GM21423 (cell line): ENCODE measurements around the gene PRKCA.

Experiments
- ATAC-seq: cut with Tn5 transposase; IDR thresholded peaks from one replicate; pipeline ENCODE4 v1.9.1; 2021; ENCODE audit warnings: mild to moderate bottlenecking, moderate library complexity; ENCODE audit not compliant: unreplicated experiment

Gene PRKCA

GRCh38 chr17:66430846-66431795 lies 128.7 kb downstream of the PRKCA start:
- ATAC-seq: no peak

DNA sequence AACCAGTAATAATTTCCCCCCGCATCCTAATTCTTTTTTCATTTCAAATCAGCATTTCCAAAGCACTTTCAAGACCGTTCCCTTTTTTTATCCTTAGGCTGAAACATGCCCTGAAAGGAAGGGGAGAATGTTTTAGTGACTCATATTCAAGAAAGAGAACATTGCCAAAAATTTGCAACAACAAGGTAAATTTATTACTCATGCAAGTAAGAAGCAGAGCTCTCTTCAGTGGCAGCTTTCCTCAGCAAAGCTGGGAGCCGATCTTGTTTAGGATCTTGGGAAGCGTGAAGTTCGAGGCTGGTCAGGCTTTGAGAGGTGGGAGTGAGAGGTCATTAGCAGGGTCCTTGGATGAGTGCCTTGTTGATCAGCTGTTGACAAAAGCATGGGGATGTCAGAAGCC lies 129.5 kb downstream of the PRKCA start:
- ATAC-seq: no peak

DNA sequence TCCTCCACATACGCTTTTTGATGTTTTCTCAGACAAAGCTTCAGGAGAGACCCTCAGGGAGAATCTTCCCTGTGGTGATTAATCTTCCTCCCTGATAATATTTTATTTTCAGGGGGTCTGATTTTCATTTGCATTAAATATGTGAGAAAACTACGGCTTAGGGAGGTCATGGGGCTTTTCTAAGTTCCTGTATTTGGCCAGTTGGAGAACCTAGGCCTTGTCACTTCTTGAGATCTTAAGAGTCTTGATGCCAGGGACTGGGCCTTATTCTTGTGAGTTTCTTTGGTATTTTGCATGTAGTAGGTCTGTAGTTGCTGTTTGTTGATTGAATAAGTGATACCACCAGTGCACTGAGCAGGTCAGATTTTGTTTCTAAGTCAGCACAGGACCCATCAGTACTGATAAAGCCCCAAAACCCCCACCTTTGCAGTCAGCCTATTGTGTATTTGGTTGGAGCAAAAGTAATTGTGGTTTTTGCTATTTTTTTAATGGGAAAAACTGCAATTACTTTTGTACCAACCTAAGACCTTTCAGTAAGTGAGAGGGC lies 130.1 kb downstream of the PRKCA start:
- no peak for ATAC-seq

GRCh38 chr17:66432996-66433551 lies 130.7 kb downstream of the PRKCA start:
- ATAC-seq: no peak

DNA sequence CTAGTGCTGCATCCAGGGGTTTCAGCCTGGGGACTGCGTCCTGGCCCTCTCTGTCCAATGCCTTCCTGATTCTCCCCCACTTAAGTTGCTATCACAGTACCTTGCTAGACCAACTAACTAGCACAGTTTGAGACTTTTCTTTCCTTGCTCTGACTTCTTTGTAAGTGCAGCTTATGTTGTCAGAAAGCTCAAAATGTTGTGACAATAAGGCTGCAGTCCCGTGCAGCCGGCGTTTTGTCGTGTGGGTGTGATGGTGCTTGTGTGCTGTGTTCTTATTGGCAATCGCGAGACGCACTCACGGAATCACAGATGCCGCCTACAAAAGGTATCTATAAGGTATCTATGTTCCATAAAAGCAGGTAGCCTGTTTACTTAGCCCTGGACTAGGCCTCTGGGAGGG lies 132.8 kb downstream of the PRKCA start:
- ATAC-seq: no peak

- ATAC-seq: no peak
Observed at GRCh38 chr17:66436631-66437030, 134.2 kb downstream of the PRKCA start.

DNA sequence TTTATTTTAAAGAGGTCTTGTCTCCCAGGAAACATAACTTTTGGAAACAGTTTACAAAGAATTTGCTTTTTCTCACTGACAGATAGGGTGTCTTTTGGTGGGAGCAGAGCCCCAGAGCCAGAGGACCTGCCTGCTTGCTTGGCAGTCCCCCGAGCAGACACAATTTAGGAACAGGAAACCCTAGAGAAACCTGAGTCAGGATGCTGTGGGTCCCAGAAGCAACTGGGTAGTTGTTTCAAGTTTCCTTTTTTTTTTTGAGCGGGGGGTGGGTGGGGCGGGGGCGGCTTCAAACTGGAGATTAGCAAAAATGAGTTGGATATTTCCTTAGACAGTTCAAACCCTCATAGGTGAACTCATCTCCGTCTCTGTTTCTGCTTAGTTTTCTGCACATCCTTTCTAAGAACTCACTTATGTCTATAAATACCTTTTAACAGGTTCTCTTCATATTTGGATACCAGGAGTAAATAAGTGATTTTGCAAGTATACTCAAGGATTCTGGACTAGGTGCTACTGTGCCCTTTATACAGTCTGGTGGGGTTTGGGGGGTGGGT lies 135.1 kb downstream of the PRKCA start:
- no peak for ATAC-seq

- ATAC-seq: no peak
Observed at GRCh38 chr17:66438101-66438500, 135.7 kb downstream of the PRKCA start.

- peak; percentile 86 for ATAC-seq
Observed at GRCh38 chr17:66441101-66441661, 138.8 kb downstream of the PRKCA start.

DNA sequence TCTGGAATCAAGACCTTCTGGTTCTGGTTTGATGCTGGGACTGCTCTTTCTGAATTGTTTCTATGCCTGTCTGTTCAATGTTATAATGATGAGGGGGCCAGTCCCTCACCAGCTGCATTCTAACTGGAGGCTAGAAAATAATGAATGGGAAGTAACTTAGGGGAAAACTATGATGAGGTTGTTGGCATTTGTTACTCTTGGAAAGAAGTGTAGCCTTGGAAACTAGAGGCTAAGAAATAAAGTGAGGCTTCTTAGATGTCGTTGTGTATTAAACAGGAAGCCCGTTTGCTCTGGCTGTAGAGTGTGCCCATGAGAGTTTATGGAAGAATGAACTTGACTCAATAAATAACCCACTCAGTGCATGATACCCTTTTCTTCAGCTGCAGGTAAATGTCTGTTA lies 140.8 kb downstream of the PRKCA start:
- no peak for ATAC-seq

DNA sequence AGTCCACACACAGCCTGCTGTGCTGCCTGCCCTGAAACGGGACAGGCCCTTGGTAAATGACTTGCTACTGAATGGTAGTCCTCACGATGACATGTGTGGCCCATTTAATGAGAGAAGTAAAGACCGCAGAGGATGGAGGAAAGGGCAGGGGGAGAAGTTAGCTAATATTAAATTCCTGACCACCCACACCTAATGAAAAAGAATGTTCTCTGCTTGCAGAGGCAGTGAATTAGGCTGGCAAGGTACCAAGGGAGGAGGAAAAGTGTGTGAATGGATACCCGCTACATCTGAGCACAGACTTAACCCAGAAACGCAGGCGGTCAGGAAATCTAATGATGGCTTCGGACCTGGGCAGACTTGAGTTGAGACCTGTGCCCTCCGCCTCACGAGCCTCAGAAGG lies 141.2 kb downstream of the PRKCA start:
- no peak for ATAC-seq

GRCh38 chr17:66444031-66444430 lies 141.6 kb downstream of the PRKCA start:
- no peak for ATAC-seq

DNA sequence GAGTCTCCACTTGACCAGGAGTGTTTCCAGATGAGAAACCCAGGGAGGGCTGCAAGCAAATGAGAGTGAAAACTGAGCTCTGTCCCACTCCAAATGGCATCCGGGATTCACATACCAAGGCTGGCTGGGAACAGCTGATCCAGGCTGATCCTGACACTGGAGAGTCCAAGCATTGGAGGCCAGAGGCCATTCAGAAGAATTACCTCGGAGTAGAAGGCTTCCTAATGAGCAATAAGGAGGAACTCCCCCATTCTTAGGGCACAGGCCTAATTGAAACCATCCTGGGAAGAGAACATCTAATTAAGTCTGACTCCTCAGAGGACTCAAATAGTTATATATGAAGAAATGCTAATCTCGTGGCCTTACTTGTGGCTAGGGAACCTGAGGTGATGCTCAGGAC lies 142.8 kb downstream of the PRKCA start:
- ATAC-seq: no peak

- ATAC-seq: no peak
Observed at GRCh38 chr17:66446419-66446818, 144.0 kb downstream of the PRKCA start.

DNA sequence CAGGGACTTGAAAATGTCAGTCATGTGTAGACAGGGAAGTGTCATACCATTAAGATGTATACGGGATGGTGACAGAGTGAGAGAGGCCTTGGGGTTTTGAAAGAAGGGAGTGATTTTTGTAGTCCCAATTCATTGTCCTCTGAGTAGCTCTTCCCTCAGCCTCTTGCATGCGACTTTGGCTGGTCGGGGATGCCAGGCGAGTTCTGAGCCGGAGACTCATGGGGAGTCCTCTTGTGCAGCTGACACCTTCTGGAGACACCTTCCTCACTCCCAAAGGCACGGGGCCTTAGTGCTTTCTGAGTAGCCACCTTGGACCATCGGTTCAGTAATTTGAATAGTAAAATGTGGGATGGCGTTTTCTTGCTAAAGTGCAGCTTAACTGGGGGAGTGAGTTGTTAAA lies 144.7 kb downstream of the PRKCA start:
- ATAC-seq: no peak

- ATAC-seq: no peak
Observed at GRCh38 chr17:66448026-66448639, 145.7 kb downstream of the PRKCA start.

DNA sequence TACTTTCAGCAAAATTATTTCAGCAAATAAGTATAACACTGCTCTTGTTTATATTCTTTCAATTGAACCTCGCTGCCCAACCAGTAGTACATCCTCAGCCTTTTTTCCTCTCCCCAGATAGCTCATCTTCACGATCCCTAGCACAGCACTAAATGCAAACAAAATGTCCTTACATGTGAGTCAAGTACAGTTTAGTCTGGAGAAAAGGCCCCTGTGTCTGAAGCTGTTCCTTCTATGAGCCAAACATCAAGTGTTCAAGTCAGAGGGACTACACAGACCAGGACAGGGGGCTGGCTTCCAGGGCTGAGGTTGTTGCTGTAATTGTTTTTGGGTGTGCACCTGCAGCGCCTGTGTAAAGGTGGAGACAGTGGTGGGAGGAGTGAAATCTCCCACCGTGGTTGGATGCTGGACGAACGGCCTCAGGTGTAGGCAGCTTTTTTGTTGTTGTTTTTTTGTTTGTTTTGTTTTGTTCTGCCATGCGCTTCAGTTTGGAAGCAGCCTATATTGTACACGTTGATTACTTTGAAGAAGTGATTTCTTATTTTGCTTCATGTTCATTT lies 147.1 kb downstream of the PRKCA start:
- no peak for ATAC-seq

DNA sequence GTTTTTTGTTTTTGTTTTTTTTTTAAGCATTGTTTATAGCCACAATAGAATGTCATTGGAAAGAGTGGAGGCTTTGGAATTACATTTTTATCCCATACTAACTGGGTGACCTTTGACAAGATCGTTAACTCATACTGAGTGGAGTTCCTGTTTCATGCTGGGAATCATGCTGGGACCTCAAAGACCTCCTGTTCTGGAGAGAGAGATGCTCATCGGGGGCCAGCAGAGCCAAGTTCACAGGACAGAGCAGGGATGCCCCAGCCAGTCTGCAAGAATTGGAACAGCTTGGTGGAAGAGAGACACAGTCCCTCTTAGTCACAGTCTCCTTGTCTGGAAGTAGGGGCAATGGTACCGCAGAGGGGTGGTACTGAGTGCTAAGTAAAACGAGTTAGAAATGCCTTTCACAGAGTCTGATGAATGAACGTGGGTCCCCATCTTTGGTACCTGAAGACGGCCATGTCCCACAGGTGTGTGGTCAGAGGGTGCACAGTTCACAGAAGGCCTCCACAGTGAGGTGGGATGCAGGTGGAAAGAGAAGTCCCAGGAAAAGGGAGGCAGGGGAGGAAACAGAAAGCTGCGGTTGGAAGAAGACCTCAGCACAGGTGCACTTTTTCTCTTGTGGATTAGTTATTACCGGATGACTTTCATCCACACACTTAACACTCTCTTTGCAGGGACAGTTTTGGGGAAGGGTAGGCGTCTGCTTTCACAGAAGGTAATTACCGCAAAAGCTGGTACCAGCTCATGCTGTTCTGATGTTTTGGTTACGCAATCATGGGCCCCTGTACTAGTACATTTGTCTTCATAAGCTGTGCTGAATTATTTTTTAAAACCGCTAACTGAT lies 147.8 kb downstream of the PRKCA start:
- ATAC-seq: no peak

DNA sequence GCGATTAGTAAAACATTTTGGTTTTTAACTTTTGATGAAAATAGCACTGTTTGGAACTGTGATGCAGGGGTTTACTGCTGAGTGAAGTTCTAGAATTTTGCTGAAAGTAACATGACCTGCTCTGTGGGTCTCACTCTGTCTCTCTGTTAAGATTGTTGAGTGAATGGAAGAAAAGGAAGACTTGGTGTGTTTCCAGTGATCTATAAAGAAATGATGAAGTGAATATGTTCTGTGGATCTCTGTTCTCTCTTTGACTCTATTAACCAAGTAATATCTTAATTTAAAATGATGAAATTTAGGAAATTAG lies 148.4 kb downstream of the PRKCA start:
- ATAC-seq: no peak
